Vagina (tissue), 2 donors: Measurements from ENCODE around the gene B4GALNT4.

ENCODE experiments used
- CTCF ChIP-seq, 3 experiments: fragments of 450-650 bp in 2 of 3; fragments of 200-600 bp in 1 of 3; sonication (generic) in 1 of 3; IDR thresholded peaks; one replicate each; pipeline ENCODE4 v1.5.1; 2017 to 2019; ENCODE audit warnings: antibody characterized with exemption in 3 of 3, mild to moderate bottlenecking in 2 of 3, moderate library complexity in 2 of 3
- POLR2A ChIP-seq, 2 donors: fragments of 450-650 bp; IDR thresholded peaks; one replicate each; pipeline ENCODE4 v1.6.1; 2017; ENCODE audit warnings: antibody characterized with exemption in 2 of 2, mild to moderate bottlenecking in 2 of 2, moderate library complexity in 2 of 2
- POLR2AphosphoS5 ChIP-seq, 2 donors: sonication (generic); formaldehyde crosslinking; IDR thresholded peaks; one replicate each; pipeline ENCODE4 v1.9.0; 2017; ENCODE audit warnings: antibody characterized with exemption in 2 of 2, mild to moderate bottlenecking in 2 of 2, low read depth in 1 of 2; ENCODE audit not compliant: insufficient read depth in 1 of 2

GRCh38 chr11:420911-421321 is 51.6 kb downstream of the B4GALNT4 start:
- TF ChIP-seq CTCF (IDR thresholded peaks at IDR 0.05): no peak
- no peak for TF ChIP-seq POLR2A (IDR thresholded peaks at IDR 0.05)
- no peak for TF ChIP-seq POLR2AphosphoS5 (IDR thresholded peaks at IDR 0.05; ENCODE audit: insufficient read depth in 1 of 2, low read depth in 1 of 2)
